Endothelial cell of umbilical vein (primary cell): Measurements from ENCODE around the gene PSTPIP1. TPM values are rescaled to one million over a fixed set of nuclear protein-coding genes. Genes with fewer than 3 reads are reported as not detected.

Source experiments
- BruUV-seq: library from RNA; stranded (reverse); fragments of 400-500 nt; replicated peaks from 2 replicates; lab custom pipeline; 2021; lab: Mats Ljungman, UMichigan
- CTCF ChIA-PET: fragments of 300-600, 350-600 bp; sonication (Branson Sonifier 250); formaldehyde crosslinking; loops from one replicate; lab custom pipeline; 2021; ENCODE audit warnings: antibody characterized with exemption, inconsistent platforms; lab: Charles Lee
- POLR2A ChIA-PET: fragments of 300-600, 350-600 bp; sonication (Branson Sonifier 250); formaldehyde crosslinking; loops from one replicate; lab custom pipeline; 2021; ENCODE audit warnings: antibody characterized with exemption, inconsistent platforms; lab: Charles Lee
- DNase-seq: peaks from one replicate; pipeline ENCODE4 v3.0.0-alpha.2; 2011; ENCODE audit warnings: low read depth, low spot score
- FAIRE-seq: peaks from 2 replicates; lab custom pipeline; 2011; peaks lifted over from hg19 to GRCh38; lab: Jason Lieb, UNC
- H2AFZ ChIP-seq: 2 replicates; pipeline ENCODE4 v1.6.0; 2012; ENCODE audit warnings: low read depth, low read length, control low read depth, inconsistent platforms
- H3K27ac ChIP-seq: 2 replicates; pipeline ENCODE4 v1.5.1; 2011; ENCODE audit warnings: low read depth, mild to moderate bottlenecking, control low read depth, low read length, moderate library complexity; ENCODE audit not compliant: insufficient read depth
- H3K27me3 ChIP-seq, 2 experiments: 2 replicates each; pipeline versions ENCODE4 v1.6.0 to v1.6.1; 2011; ENCODE audit warnings: low read length in 2 of 2, mixed read lengths in 1 of 2; ENCODE audit not compliant: control insufficient read depth in 2 of 2, insufficient read depth in 2 of 2
- H3K36me3 ChIP-seq, 2 experiments: 2 replicates in 1 of 2; 3 replicates in 1 of 2; pipeline ENCODE4 v1.5.1; 2011; ENCODE audit warnings: low read length in 2 of 2, mild to moderate bottlenecking in 1 of 2, moderate library complexity in 1 of 2; ENCODE audit not compliant: control insufficient read depth in 2 of 2, insufficient read depth in 2 of 2; ENCODE audit errors: extremely low read depth in 1 of 2
- H3K4me1 ChIP-seq: 3 replicates; pipeline ENCODE4 v1.5.1; 2011; ENCODE audit warnings: mild to moderate bottlenecking, low read length; ENCODE audit not compliant: control insufficient read depth, insufficient read depth; ENCODE audit errors: extremely low read depth
- H3K4me2 ChIP-seq: 2 replicates; pipeline ENCODE4 v1.6.1; 2011; ENCODE audit warnings: low read length, control low read depth, mixed read lengths; ENCODE audit not compliant: insufficient read depth
- H3K4me3 ChIP-seq, 3 experiments: fragments of 200-600 bp in 1 of 3; sonication (generic), shearing (Covaris generic) in 1 of 3; replicated peaks in 1 of 3; 2 replicates each; pipeline ENCODE4 v1.5.1; 2011 to 2016; ENCODE audit warnings: control low read depth in 3 of 3, low read length in 3 of 3, mild to moderate bottlenecking in 2 of 3, inconsistent platforms in 1 of 3, low read depth in 1 of 3, moderate library complexity in 1 of 3; ENCODE audit not compliant: insufficient read depth in 1 of 3
- H3K79me2 ChIP-seq: 2 replicates; pipeline ENCODE4 v1.6.0; 2012; ENCODE audit warnings: low read length, inconsistent platforms; ENCODE audit not compliant: control insufficient read depth, insufficient read depth
- H3K9ac ChIP-seq: replicated peaks from 2 replicates; pipeline ENCODE3; 2011; ENCODE audit warnings: low read length, control low read depth; ENCODE audit not compliant: insufficient read depth; ENCODE audit errors: extremely low read depth
- H3K9me1 ChIP-seq: replicated peaks from 3 replicates; pipeline ENCODE4 v1.6.0; 2011; ENCODE audit warnings: mild to moderate bottlenecking, low read length; ENCODE audit not compliant: control insufficient read depth, insufficient read depth; ENCODE audit errors: extremely low read depth
- H3K9me3 ChIP-seq: replicated peaks from 2 replicates; pipeline ENCODE4 v1.5.1; 2012; ENCODE audit warnings: low read length, inconsistent platforms; ENCODE audit not compliant: control insufficient read depth, insufficient read depth
- H4K20me1 ChIP-seq: replicated peaks from 2 replicates; pipeline ENCODE3; 2011; ENCODE audit warnings: mild to moderate bottlenecking, low read length; ENCODE audit not compliant: control insufficient read depth, insufficient read depth; ENCODE audit errors: extremely low read depth
- CTCF ChIP-seq, 2 donors: IDR thresholded peaks; 1 replicate in 1 of 2; 2 replicates in 1 of 2; pipeline ENCODE4 v1.5.1; 2011; ENCODE audit warnings: low read length in 2 of 2, mild to moderate bottlenecking in 2 of 2, moderate library complexity in 2 of 2, control low read depth in 1 of 2, inconsistent platforms in 1 of 2, low read depth in 1 of 2; ENCODE audit not compliant: insufficient read depth in 1 of 2; ENCODE audit errors: extremely low read depth in 1 of 2
- EZH2 ChIP-seq: IDR thresholded peaks from 2 replicates; pipeline ENCODE4 v1.6.1; 2012; ENCODE audit warnings: borderline replicate concordance, low read depth, mild to moderate bottlenecking, moderate library complexity, low read length, inconsistent platforms; ENCODE audit not compliant: severe bottlenecking
- FOS ChIP-seq: IDR thresholded peaks from 2 replicates; pipeline ENCODE4 v1.6.1; 2011; ENCODE audit warnings: mild to moderate bottlenecking, low read length, moderate library complexity, borderline replicate concordance; ENCODE audit not compliant: insufficient read depth
- GATA2 ChIP-seq: IDR thresholded peaks from 2 replicates; pipeline ENCODE4 v1.7.0; 2011; ENCODE audit warnings: low read depth, mild to moderate bottlenecking, moderate library complexity, mixed read lengths, low read length; ENCODE audit not compliant: insufficient read length, insufficient read depth
- JUN ChIP-seq: IDR thresholded peaks from 2 replicates; pipeline ENCODE4 v1.6.1; 2011; ENCODE audit warnings: borderline replicate concordance, low read depth; ENCODE audit not compliant: insufficient read length, insufficient read depth
- MYC ChIP-seq: IDR thresholded peaks from one replicate; pipeline ENCODE4 v1.6.1; 2011; ENCODE audit warnings: mild to moderate bottlenecking, low read depth, low read length
- POLR2A ChIP-seq: IDR thresholded peaks from 2 replicates; pipeline ENCODE4 v1.6.1; 2012; ENCODE audit warnings: low read depth, mild to moderate bottlenecking, control low read depth, low read length
- POLR2AphosphoS5 ChIP-seq: IDR thresholded peaks from 2 replicates; pipeline ENCODE4 v1.6.1; 2012; ENCODE audit warnings: low read depth, mild to moderate bottlenecking, control low read depth, low read length, moderate library complexity; ENCODE audit not compliant: insufficient read depth
- dilution Hi-C: fragments of 300-500 bp; cut with MboI; formaldehyde crosslinking; loops from one replicate; pipeline ENCODE4 v1.15.0; 2019; ENCODE audit warnings: low sequenced_read_pairs; ENCODE audit not compliant: extremely low pct_ligation_motif_present
- intact Hi-C: fragments of 100-400 bp; cut with micrococcal nuclease; formaldehyde crosslinking; loops from one replicate; pipeline ENCODE4 v1.10.0; 2022
- polyA plus RNA-seq, 4 experiments: library from polyadenylated mRNA; depleted of rRNA in 3 of 4; stranded (reverse) in 3 of 4; unstranded in 1 of 4; fragments of >200 nt; gene quantifications; 2 replicates each; pipeline versions ENCODE4 v1.2.1 to v1.2.3, GENCODE V29; 2011 to 2012; ENCODE audit warnings: missing spikeins in 1 of 4
- total RNA-seq: library from RNA; stranded (reverse); gene quantifications from 2 replicates; pipeline ENCODE4 v1.2.3, GENCODE V29; 2021
- TF ChIP-seq, protein P1 (sequence below): IDR thresholded peaks from 2 replicates; pipeline ENCODE4 v1.6.1; 2011; ENCODE audit not compliant: insufficient read depth, insufficient read length

Gene PSTPIP1
- total and polyA plus RNA-seq, 2 donors (not counting 3 experiments of a cell fraction or from before 2014, with no cell fraction given) = not detected

DNA sequence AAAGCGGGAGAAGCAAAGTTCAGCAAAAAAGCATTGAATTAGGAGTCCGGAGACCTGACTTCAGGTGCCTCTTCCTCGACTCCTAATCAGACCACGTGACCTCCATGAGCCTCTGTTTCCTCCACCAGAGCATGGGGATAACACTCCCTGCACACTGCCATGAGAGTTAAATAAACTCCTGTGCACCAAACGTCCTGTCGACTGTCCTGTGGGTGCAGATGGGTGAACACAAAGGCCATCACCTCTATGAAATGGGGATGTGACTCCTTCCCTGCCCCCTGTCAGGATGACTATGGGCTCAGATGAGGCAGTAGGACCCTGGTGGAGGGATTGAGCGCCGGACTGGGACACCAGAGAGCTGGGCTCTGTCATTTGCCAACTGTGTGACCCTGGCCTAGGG lies 89.5 kb downstream of the PSTPIP1 start:
- dilution Hi-C loops (no loop called here), intact Hi-C loops (no loop called here)
- no peaks in the 10 kb centered on the region for H3K27me3 ChIP-seq
- H3K36me3 ChIP-seq = no peaks in the 10 kb centered on the region
- no peaks in the 10 kb centered on the region for H3K9me1 ChIP-seq
- H3K4me1 ChIP-seq = peaks cover 7% of the 10 kb centered on the region
- ChIA-PET CTCF (no interaction called here), POLR2A (no interaction called here)
- no peak overlapping the region for H3K27ac ChIP-seq
- no peak for FAIRE-seq
- BruUV-seq = no TSS peak
- H3K4me3 ChIP-seq = no peak overlapping the region
- H3K79me2 ChIP-seq = no peaks in the 10 kb centered on the region
- no peak overlapping the region for H3K9ac ChIP-seq
- TF ChIP-seq GATA2 (no peak), FOS (no peak), POLR2A (no peak), JUN (no peak), EZH2 (no peak), CTCF (IDR thresholded peaks at IDR 0.05; ENCODE audit: extremely low read depth in 1 of 2, insufficient read depth in 1 of 2, low read depth in 1 of 2, low read length in 2 of 2) (no peak), MYC (no peak), POLR2AphosphoS5 (no peak)
- TF ChIP-seq, protein P1, sequence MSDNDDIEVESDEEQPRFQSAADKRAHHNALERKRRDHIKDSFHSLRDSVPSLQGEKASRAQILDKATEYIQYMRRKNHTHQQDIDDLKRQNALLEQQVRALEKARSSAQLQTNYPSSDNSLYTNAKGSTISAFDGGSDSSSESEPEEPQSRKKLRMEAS = no peak
- DNase-seq = no peak
- no peaks in the 10 kb centered on the region for H3K9me3 ChIP-seq
- no peak overlapping the region for H3K4me2 ChIP-seq
- no peaks in the 10 kb centered on the region for H4K20me1 ChIP-seq
- H2AFZ ChIP-seq = no peak overlapping the region
